NOMO-1 treated with DMSO at 0.1 percent for 48 hours (cell line): ENCODE measurements around the gene VPS29.

Experiments
- DNase-seq: peaks from one replicate; lab custom pipeline; 2025; ENCODE audit not compliant: unreplicated experiment; lab: John Stamatoyannopoulos, UW

Gene VPS29

DNA sequence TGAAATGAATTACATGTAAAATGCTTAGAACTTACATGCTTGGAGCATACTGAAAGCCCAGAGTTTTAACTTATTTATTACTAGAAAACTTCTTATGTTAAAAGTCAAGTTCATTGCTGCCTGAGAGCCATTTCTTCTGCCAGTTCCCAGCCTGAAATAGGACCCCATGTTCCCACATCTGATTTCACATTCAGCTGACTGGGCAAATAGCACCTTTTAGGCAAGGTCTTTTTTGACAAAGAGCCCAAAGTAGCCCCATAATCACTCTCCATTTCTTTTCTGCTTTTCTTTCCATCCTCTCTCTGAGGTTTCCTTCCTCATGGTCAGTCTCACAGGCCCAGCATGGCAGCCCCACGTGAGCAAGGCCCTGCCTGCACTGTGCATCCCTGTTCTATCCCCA, 50.6 kb downstream of the VPS29 start:
- DNase-seq: no peak

DNA sequence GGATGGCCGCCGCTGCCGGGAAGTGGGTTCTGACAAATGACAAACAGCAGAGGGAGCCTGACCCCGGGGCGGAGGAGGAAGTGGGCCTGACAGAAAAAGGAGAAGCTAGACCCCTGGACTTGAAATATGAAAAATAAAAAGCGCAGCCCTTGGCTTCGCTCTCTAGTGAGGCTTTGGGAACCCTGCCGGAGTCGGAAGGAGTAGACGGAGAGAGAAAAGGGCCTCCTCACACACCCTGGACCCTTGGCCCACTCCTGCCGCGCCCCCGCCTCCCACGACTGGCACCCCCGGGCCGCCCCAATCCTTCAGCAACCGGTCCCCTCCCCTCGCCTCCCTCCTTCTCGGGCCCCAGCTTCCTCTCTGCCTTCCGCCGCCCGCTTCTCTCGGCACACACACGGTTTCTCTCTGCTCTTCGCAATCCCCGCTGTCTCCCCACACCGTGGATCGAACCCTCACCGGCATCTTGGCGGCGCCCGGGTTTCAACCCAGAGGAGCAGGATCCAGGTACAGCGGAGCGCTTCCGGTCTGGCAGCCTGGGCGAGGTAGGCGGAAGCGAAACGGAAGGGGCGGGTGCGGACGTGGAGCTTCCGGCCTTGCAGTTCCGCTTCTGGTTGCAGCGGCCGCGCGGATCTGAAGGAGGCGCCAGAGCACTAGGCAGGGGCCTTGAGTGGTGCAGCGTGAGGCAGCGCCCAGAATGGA, 52.0 kb downstream of the VPS29 start, which contains the start of gene ARPC3:
Gene ARPC3, minus strand, starts transcription at position 539 of the 699 bp plus-strand sequence. Its CDS starts 77 bp downstream, at position 462.
- peak; percentile 95 for DNase-seq

DNA sequence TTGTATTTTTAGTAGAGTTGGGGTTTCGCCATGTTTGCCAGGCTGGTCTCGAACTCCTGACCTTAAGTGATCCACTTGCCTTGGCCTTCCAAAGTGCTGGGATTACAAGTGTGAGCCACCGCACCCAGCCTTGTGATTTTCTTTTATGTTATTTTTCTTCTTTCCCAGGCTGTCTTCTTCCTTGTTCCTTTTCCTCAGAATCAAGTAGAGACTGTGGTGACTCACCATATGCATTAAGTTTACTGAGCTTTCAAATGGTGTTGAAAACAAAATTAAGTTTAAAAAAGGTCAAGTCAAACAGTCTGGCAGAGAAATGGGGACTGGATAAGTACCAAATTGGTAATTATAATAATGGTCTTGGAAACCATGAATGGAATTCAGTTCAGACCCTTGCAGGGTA, 57.5 kb downstream of the VPS29 start:
- DNase-seq: no peak
